Mononuclear cell (primary cell): ENCODE data around the gene NCKAP5. TPM values are rescaled to one million over a fixed set of nuclear protein-coding genes. Genes with fewer than 3 reads are reported as not detected.

ENCODE experiments used
- H3K27me3 ChIP-seq: 2 replicates; pipeline ENCODE4 v1.6.0; 2011; ENCODE audit warnings: low read length, control low read depth; ENCODE audit not compliant: insufficient read depth
- H3K4me1 ChIP-seq: 2 replicates; pipeline ENCODE4 v1.5.1; 2011; ENCODE audit warnings: mild to moderate bottlenecking, low read length, control low read depth; ENCODE audit not compliant: insufficient read depth
- H3K4me3 ChIP-seq: 2 replicates; pipeline ENCODE4 v1.5.1; 2011; ENCODE audit warnings: mild to moderate bottlenecking, low read length, moderate library complexity
- H3K9me3 ChIP-seq: 2 replicates; pipeline ENCODE4 v1.5.1; 2011; ENCODE audit warnings: low read depth, mild to moderate bottlenecking, control low read depth, low read length
- total RNA-seq: library from RNA; depleted of rRNA; stranded (reverse); fragments of >200 nt; gene quantifications from one replicate; pipeline ENCODE4 v1.2.3, GENCODE V29; 2012

NCKAP5 gene
- total RNA-seq, 1 donor: under 0.01 TPM

- no peaks in the 10 kb centered on the region for H3K4me1 ChIP-seq
- H3K27me3 ChIP-seq: no peaks in the 10 kb centered on the region
- H3K4me3 ChIP-seq: no peak overlapping the region
- no peaks in the 10 kb centered on the region for H3K9me3 ChIP-seq
Observed at GRCh38 chr2:133123904-133124303, 444.4 kb downstream of the NCKAP5 start.

GRCh38 chr2:133123393-133123792, 444.9 kb downstream of the NCKAP5 start:
- no peaks in the 10 kb centered on the region for H3K9me3 ChIP-seq
- H3K27me3 ChIP-seq: no peaks in the 10 kb centered on the region
- H3K4me3 ChIP-seq: no peak overlapping the region
- no peaks in the 10 kb centered on the region for H3K4me1 ChIP-seq

- Histone ChIP-seq H3K4me3 (no peak overlapping the region), H3K27me3 (no peaks in the 10 kb centered on the region), H3K4me1 (no peaks in the 10 kb centered on the region), H3K9me3 (no peaks in the 10 kb centered on the region)
Observed at GRCh38 chr2:133122529-133122928, 445.7 kb downstream of the NCKAP5 start.

GRCh38 chr2:133120310-133120709, 448.0 kb downstream of the NCKAP5 start:
- Histone ChIP-seq H3K4me3 (no peak overlapping the region), H3K27me3 (no peaks in the 10 kb centered on the region), H3K9me3 (no peaks in the 10 kb centered on the region), H3K4me1 (no peaks in the 10 kb centered on the region)

GRCh38 chr2:133110201-133110600, 458.1 kb downstream of the NCKAP5 start:
- no peaks in the 10 kb centered on the region for H3K4me1 ChIP-seq
- no peak overlapping the region for H3K4me3 ChIP-seq
- no peaks in the 10 kb centered on the region for H3K9me3 ChIP-seq
- H3K27me3 ChIP-seq: no peaks in the 10 kb centered on the region

GRCh38 chr2:133109772-133110171, 458.5 kb downstream of the NCKAP5 start:
- Histone ChIP-seq H3K9me3 (no peaks in the 10 kb centered on the region), H3K4me3 (no peak overlapping the region), H3K4me1 (no peaks in the 10 kb centered on the region), H3K27me3 (no peaks in the 10 kb centered on the region)

GRCh38 chr2:133107058-133107815, 461.0 kb downstream of the NCKAP5 start:
- no peaks in the 10 kb centered on the region for H3K9me3 ChIP-seq
- no peaks in the 10 kb centered on the region for H3K27me3 ChIP-seq
- no peak overlapping the region for H3K4me3 ChIP-seq
- H3K4me1 ChIP-seq: no peaks in the 10 kb centered on the region

- H3K9me3 ChIP-seq: no peaks in the 10 kb centered on the region
- no peaks in the 10 kb centered on the region for H3K27me3 ChIP-seq
- H3K4me1 ChIP-seq: no peaks in the 10 kb centered on the region
- H3K4me3 ChIP-seq: no peak overlapping the region
Observed at GRCh38 chr2:133104871-133105270, 463.4 kb downstream of the NCKAP5 start.

GRCh38 chr2:133098787-133099186, 469.5 kb downstream of the NCKAP5 start:
- no peaks in the 10 kb centered on the region for H3K4me1 ChIP-seq
- no peaks in the 10 kb centered on the region for H3K27me3 ChIP-seq
- no peaks in the 10 kb centered on the region for H3K9me3 ChIP-seq
- no peak overlapping the region for H3K4me3 ChIP-seq

- Histone ChIP-seq H3K4me1 (no peaks in the 10 kb centered on the region), H3K9me3 (no peaks in the 10 kb centered on the region), H3K27me3 (no peaks in the 10 kb centered on the region), H3K4me3 (no peak overlapping the region)
Observed at GRCh38 chr2:133097666-133098065, 470.6 kb downstream of the NCKAP5 start.

GRCh38 chr2:133092571-133092970, 475.7 kb downstream of the NCKAP5 start:
- Histone ChIP-seq H3K27me3 (no peaks in the 10 kb centered on the region), H3K9me3 (no peaks in the 10 kb centered on the region), H3K4me1 (no peaks in the 10 kb centered on the region), H3K4me3 (no peak overlapping the region)

GRCh38 chr2:133090358-133090757, 477.9 kb downstream of the NCKAP5 start:
- no peaks in the 10 kb centered on the region for H3K27me3 ChIP-seq
- H3K9me3 ChIP-seq: no peaks in the 10 kb centered on the region
- no peak overlapping the region for H3K4me3 ChIP-seq
- H3K4me1 ChIP-seq: no peaks in the 10 kb centered on the region

- Histone ChIP-seq H3K4me3 (no peak overlapping the region), H3K27me3 (no peaks in the 10 kb centered on the region), H3K4me1 (no peaks in the 10 kb centered on the region), H3K9me3 (no peaks in the 10 kb centered on the region)
Observed at GRCh38 chr2:133086176-133086575, 482.1 kb downstream of the NCKAP5 start.

GRCh38 chr2:133085646-133086045, 482.6 kb downstream of the NCKAP5 start:
- H3K4me3 ChIP-seq: no peak overlapping the region
- no peaks in the 10 kb centered on the region for H3K9me3 ChIP-seq
- H3K4me1 ChIP-seq: no peaks in the 10 kb centered on the region
- no peaks in the 10 kb centered on the region for H3K27me3 ChIP-seq

- no peaks in the 10 kb centered on the region for H3K27me3 ChIP-seq
- H3K9me3 ChIP-seq: no peaks in the 10 kb centered on the region
- no peaks in the 10 kb centered on the region for H3K4me1 ChIP-seq
- H3K4me3 ChIP-seq: no peak overlapping the region
Observed at GRCh38 chr2:133082034-133082433, 486.2 kb downstream of the NCKAP5 start.

- H3K4me3 ChIP-seq: no peak overlapping the region
- H3K27me3 ChIP-seq: no peaks in the 10 kb centered on the region
- no peaks in the 10 kb centered on the region for H3K9me3 ChIP-seq
- H3K4me1 ChIP-seq: no peaks in the 10 kb centered on the region
Observed at GRCh38 chr2:133080822-133081221, 487.4 kb downstream of the NCKAP5 start.
